ENCODE results near the gene MSRB3. TPM values are rescaled to one million over a fixed set of nuclear protein-coding genes. Genes with fewer than 3 reads are reported as not detected.

MSRB3 gene
- total and polyA plus RNA-seq, 2 of the 4 experiments (the other 2 are of a cell fraction) = 31.7 to 35.7 TPM

GRCh38 chr12:65277994-65278575 is 398 bp upstream of the MSRB3 start:
- peaks cover 25% of the 10 kb centered on the region; the same call in 1 of the 2 replicates for H4K20me1 ChIP-seq (ENCODE audit: insufficient read depth, low read length)
- H2AFZ ChIP-seq (replicated peaks; ENCODE audit: low read length, poor library complexity) = peak overlapping the region; percentile 98
- no TSS peak for BruUV-seq (replicated peaks)
- H3K27ac ChIP-seq (ENCODE audit: insufficient read depth, low read length) = peak overlapping the region; percentile 100
- H2AK5ac ChIP-seq (ENCODE audit: low read depth, low read length) = peak overlapping the region; percentile 93
- H3K9me1 ChIP-seq (ENCODE audit: insufficient read depth, low read length) = peaks cover 10% of the 10 kb centered on the region
- ChIA-PET POLR2A (ENCODE audit: unreplicated experiment) (no interaction called here), CTCF (no interaction called here)
- peak overlapping the region; percentile 95 for H3K14ac ChIP-seq (replicated peaks; ENCODE audit: low read depth, low read length)
- peak overlapping the region; percentile 99 for H2AK9ac ChIP-seq (replicated peaks; ENCODE audit: low read depth, low read length, poor library complexity)
- peak overlapping the region; percentile 95 for H3K4me2 ChIP-seq (ENCODE audit: low read depth, low read length)
- peak overlapping the region; percentile 99 for H3K4me3 ChIP-seq (ENCODE audit: insufficient read depth, low read depth, low read length)
- H3K36me3 ChIP-seq (ENCODE audit: control insufficient read depth, insufficient read depth, low read length) = no peaks in the 10 kb centered on the region; the same call in 1 of the 2 replicates
- peak overlapping the region; percentile 73 for H3K56ac ChIP-seq (ENCODE audit: extremely low read depth, insufficient read depth, low read length)
- TF ChIP-seq CEBPB (IDR thresholded peaks at IDR 0.05; ENCODE audit: low read depth, low read length) (no peak), ELK1 (IDR thresholded peaks at IDR 0.05; ENCODE audit: borderline replicate concordance, low read depth, low read length) (no peak), CHD1 (IDR thresholded peaks at IDR 0.05; ENCODE audit: low read depth, low read length) (no peak), MAZ (IDR thresholded peaks at IDR 0.05; ENCODE audit: borderline replicate concordance, low read depth, low read length) (no peak), FOS (IDR thresholded peaks at IDR 0.05; ENCODE audit: low read depth, low read length) (no peak), MAFK (IDR thresholded peaks at IDR 0.05; ENCODE audit: low read depth, low read length) (no peak), NFE2L2 (IDR thresholded peaks at IDR 0.05; ENCODE audit: low read depth, low read length) (no peak), BHLHE40 (IDR thresholded peaks at IDR 0.05; ENCODE audit: low read depth, low read length) (no peak)
- TF ChIP-seq, protein P1, sequence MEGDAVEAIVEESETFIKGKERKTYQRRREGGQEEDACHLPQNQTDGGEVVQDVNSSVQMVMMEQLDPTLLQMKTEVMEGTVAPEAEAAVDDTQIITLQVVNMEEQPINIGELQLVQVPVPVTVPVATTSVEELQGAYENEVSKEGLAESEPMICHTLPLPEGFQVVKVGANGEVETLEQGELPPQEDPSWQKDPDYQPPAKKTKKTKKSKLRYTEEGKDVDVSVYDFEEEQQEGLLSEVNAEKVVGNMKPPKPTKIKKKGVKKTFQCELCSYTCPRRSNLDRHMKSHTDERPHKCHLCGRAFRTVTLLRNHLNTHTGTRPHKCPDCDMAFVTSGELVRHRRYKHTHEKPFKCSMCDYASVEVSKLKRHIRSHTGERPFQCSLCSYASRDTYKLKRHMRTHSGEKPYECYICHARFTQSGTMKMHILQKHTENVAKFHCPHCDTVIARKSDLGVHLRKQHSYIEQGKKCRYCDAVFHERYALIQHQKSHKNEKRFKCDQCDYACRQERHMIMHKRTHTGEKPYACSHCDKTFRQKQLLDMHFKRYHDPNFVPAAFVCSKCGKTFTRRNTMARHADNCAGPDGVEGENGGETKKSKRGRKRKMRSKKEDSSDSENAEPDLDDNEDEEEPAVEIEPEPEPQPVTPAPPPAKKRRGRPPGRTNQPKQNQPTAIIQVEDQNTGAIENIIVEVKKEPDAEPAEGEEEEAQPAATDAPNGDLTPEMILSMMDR (conservative IDR thresholded peaks at IDR 0.05; ENCODE audit: low read depth, low read length) = no peak
- H3K18ac ChIP-seq (ENCODE audit: low read depth, low read length) = peak overlapping the region; percentile 92
- peak overlapping the region; percentile 87; the same call in 2 of the 3 replicates for H2BK15ac ChIP-seq (ENCODE audit: low read depth, low read length)
- H3K4me1 ChIP-seq (ENCODE audit: control insufficient read depth, insufficient read depth, low read length) = peaks cover 7% of the 10 kb centered on the region
- H3K27me3 ChIP-seq (ENCODE audit: control insufficient read depth, insufficient read depth, low read length) = no peaks in the 10 kb centered on the region
- no peaks in the 10 kb centered on the region for H3K9me3 ChIP-seq (ENCODE audit: control insufficient read depth, insufficient read depth, low read length)
- H3K9ac ChIP-seq (ENCODE audit: low read depth, low read length) = peak overlapping the region; percentile 95
- 0% methylated on average over 9 of the region's 23 CpGs; no CpG with 5 or more reads in 1 of the 2 experiments for WGBS, 2 experiments (ENCODE audit: extremely low coverage in 2 of 2, insufficient read length in 1 of 2)
- peak overlapping the region; percentile 95 for H4K91ac ChIP-seq (ENCODE audit: insufficient read depth, low read depth, low read length)
- in situ Hi-C loops (cut with MboI; ENCODE audit: low sequenced_read_pairs) (loop anchor here (25.0 kb wide), 1 partner anchor 1134 kb away; no protein-coding TSS in a partner anchor), intact Hi-C loops (cut with micrococcal nuclease) (no loop called here), dilution Hi-C loops (cut with HindIII; ENCODE audit: low sequenced_read_pairs, unreplicated experiment) (no loop called here)
- ATAC-seq (ENCODE audit: low read depth) (peak; percentile 0; the same call in 1 of the 2 replicates), DNase-seq (no peak)
- H2BK120ac ChIP-seq (ENCODE audit: low read depth, low read length) = peak overlapping the region; percentile 94
- H2BK5ac ChIP-seq (ENCODE audit: low read depth, low read length, poor library complexity, severe bottlenecking) = peak overlapping the region; percentile 99
- peaks cover 4 to 37% of the 10 kb centered on the region in 2 experiments; a peak in 3 of 4 replicates for H3K79me1 ChIP-seq (ENCODE audit: low read depth in 1 of 2, low read length in 2 of 2)
- H3K4ac ChIP-seq (ENCODE audit: low read depth, low read length) = peak overlapping the region; percentile 86
- peak overlapping the region; percentile 90 to 97 for H4K8ac ChIP-seq (ENCODE audit: low read depth in 2 of 2, low read length in 2 of 2)
- H3K23ac ChIP-seq (ENCODE audit: low read depth, low read length) = peak overlapping the region; percentile 94
- H4K5ac ChIP-seq (ENCODE audit: low read depth, low read length) = peak overlapping the region; percentile 98
- peak overlapping the region; percentile 53; the same call in 1 of the 2 replicates for H2BK20ac ChIP-seq (ENCODE audit: low read depth, low read length)

All from IMR-90 (cell line).